HFFc6 (cell line): ENCODE results near the gene KLHL22. TPM values are rescaled to one million over a fixed set of nuclear protein-coding genes. Genes with fewer than 3 reads are reported as not detected.

Source experiments
- DNase-seq: peaks from one replicate; pipeline ENCODE4 v3.0.0-alpha.2; 2018
- H3K27ac Mint-ChIP-seq: 2 replicates; pipeline ENCODE4 v1.8.0; 2020; ENCODE audit warnings: mild to moderate bottlenecking, mixed read lengths
- H3K27me3 Mint-ChIP-seq: 2 replicates; pipeline ENCODE4 v1.8.0; 2021; ENCODE audit warnings: mild to moderate bottlenecking, moderate library complexity, mixed read lengths; ENCODE audit not compliant: insufficient read depth
- H3K36me3 Mint-ChIP-seq: 2 replicates; pipeline ENCODE4 v1.8.0; 2021; ENCODE audit warnings: low read depth, mixed read lengths
- H3K4me1 Mint-ChIP-seq: 2 replicates; pipeline ENCODE4 v1.8.0; 2020; ENCODE audit warnings: low read depth, mixed read lengths
- H3K4me3 Mint-ChIP-seq: 2 replicates; pipeline ENCODE4 v1.8.0; 2020; ENCODE audit warnings: mild to moderate bottlenecking, moderate library complexity, mixed read lengths
- H3K9me3 Mint-ChIP-seq: 2 replicates; pipeline ENCODE4 v1.8.0; 2020; ENCODE audit warnings: mild to moderate bottlenecking, mixed read lengths
- total RNA-seq, 6 experiments: library from RNA; stranded (reverse); fragmentation: NEBNext Ultra II Directional; extraction: Animal tissue kit (Norgen Biotek cat#: 25700); gene quantifications; 2 replicates in 1 of 6; 3 replicates in 5 of 6; pipeline ENCODE4 v1.2.3, GENCODE V29; 2021
- TF ChIP-seq, protein P1 (sequence below): fragments of 200-600 bp; sonication (generic); IDR thresholded peaks from 2 replicates; pipeline ENCODE4 v1.5.0; 2021; ENCODE audit warnings: antibody characterized with exemption, mild to moderate bottlenecking

KLHL22 gene
- total RNA-seq, 6 experiments from 2014 or later = 19.2 to 25.5 (median 21.6) TPM

DNA sequence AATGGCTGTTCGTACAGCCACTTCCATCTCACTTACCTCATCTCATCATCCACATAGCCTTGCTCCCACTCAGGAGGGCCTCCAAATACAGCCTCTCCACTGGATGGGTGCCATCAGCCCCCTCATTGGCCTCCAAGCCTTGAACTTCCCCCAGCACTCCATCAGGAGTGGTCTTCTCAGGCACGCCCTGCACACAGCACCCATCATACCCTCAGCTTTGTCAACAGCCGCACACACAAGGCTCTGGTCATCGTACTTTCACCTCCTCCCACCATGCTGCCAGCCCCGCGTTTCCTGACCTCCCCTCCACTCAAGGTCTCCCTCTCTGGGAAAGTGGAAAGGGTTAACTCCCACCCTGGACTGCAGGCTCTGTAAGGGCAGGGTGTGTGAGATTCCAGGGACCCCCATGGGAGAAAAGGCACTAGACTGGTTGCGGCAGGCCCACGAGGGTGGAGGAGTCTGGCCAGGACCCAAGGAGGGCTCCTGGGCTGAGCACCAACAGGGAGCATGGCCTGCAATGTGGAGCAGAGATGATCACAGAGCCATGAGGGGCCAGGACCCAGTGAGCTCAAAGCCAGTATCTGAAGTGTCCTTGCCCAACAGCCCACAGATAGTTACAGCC, 37.0 kb downstream of the KLHL22 start:
- H3K36me3 Mint-ChIP-seq = peaks cover 7% of the 10 kb centered on the region
- H3K4me1 Mint-ChIP-seq = peaks cover 15% of the 10 kb centered on the region
- H3K4me3 Mint-ChIP-seq = no peak overlapping the region

DNA sequence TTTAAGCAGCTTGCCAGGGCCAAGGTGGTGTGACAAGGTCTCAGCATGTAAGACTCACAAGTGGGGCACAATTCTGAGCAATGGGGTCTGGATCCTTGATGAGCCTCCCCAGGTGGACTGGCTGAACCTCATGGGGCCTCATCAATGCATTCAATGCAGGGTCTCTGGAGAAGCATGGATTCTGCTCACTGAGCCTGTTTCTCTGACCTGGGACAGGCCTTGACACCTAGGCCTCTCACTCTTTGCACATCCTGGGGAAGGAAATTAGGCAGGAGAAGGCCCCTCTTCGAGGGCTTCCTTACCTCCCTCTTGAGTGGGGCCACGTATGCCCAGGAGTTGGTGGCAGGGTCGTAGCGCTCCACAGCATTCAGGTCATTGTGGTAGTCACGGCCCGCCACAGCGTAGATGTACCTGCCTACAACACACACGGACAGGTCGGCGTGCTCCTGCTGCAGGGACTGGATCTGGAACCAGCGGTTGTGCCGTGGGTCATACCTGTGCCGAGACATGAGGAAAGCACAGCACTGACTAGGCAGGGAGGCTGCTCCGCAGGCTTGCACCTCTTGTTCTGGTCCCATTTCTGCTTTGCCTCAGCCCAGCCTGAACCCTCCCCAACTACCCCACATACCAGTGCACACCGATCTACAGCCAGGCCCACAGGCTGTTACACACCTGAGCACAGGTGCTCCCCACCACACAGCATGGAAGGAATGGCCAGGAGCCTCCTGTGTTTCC, 37.9 kb downstream of the KLHL22 start:
- no peak overlapping the region; the same call in 1 of the 2 replicates for H3K27ac Mint-ChIP-seq
- H3K4me1 Mint-ChIP-seq = peaks cover 15% of the 10 kb centered on the region
- H3K36me3 Mint-ChIP-seq = peaks cover 7% of the 10 kb centered on the region
- DNase-seq = no peak
- TF ChIP-seq, protein P1, sequence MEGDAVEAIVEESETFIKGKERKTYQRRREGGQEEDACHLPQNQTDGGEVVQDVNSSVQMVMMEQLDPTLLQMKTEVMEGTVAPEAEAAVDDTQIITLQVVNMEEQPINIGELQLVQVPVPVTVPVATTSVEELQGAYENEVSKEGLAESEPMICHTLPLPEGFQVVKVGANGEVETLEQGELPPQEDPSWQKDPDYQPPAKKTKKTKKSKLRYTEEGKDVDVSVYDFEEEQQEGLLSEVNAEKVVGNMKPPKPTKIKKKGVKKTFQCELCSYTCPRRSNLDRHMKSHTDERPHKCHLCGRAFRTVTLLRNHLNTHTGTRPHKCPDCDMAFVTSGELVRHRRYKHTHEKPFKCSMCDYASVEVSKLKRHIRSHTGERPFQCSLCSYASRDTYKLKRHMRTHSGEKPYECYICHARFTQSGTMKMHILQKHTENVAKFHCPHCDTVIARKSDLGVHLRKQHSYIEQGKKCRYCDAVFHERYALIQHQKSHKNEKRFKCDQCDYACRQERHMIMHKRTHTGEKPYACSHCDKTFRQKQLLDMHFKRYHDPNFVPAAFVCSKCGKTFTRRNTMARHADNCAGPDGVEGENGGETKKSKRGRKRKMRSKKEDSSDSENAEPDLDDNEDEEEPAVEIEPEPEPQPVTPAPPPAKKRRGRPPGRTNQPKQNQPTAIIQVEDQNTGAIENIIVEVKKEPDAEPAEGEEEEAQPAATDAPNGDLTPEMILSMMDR = no peak
- H3K27me3 Mint-ChIP-seq = peaks cover 1% of the 10 kb centered on the region
- H3K4me3 Mint-ChIP-seq = no peak overlapping the region
- H3K9me3 Mint-ChIP-seq = no peaks in the 10 kb centered on the region

More for the DNA sequence above, 37.0 kb downstream of the KLHL22 start:
- Mint-ChIP-seq H3K27ac (no peak overlapping the region; the same call in 1 of the 2 replicates), H3K27me3 (peaks cover 1% of the 10 kb centered on the region), H3K9me3 (no peaks in the 10 kb centered on the region)
- DNase-seq = no peak
- TF ChIP-seq, protein P1 = no peak

DNA sequence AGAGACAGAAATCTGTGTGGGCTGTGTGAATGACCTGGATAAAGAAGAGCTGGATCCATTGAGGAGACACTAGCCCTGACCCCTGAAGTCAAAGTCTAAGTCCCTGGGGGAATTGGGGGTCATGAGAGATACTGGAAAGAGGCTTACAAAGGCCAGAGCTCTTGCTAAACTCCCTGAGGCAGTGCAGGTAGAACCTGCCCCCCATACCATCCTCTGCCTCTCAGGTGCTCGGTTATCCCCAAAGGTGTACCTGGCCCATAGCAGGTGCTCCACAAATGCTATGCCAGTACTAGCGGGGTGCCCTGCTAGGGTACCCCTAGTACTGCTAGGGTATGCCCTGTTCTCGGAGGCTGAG, 38.9 kb downstream of the KLHL22 start:
- no peaks in the 10 kb centered on the region for H3K9me3 Mint-ChIP-seq
- peaks cover 7% of the 10 kb centered on the region for H3K36me3 Mint-ChIP-seq
- H3K4me3 Mint-ChIP-seq = no peak overlapping the region
- peaks cover 15% of the 10 kb centered on the region for H3K4me1 Mint-ChIP-seq
- no peak for DNase-seq
- TF ChIP-seq, protein P1 = no peak
- H3K27ac Mint-ChIP-seq = peak overlapping the region; percentile 56
- H3K27me3 Mint-ChIP-seq = peaks cover 1% of the 10 kb centered on the region

DNA sequence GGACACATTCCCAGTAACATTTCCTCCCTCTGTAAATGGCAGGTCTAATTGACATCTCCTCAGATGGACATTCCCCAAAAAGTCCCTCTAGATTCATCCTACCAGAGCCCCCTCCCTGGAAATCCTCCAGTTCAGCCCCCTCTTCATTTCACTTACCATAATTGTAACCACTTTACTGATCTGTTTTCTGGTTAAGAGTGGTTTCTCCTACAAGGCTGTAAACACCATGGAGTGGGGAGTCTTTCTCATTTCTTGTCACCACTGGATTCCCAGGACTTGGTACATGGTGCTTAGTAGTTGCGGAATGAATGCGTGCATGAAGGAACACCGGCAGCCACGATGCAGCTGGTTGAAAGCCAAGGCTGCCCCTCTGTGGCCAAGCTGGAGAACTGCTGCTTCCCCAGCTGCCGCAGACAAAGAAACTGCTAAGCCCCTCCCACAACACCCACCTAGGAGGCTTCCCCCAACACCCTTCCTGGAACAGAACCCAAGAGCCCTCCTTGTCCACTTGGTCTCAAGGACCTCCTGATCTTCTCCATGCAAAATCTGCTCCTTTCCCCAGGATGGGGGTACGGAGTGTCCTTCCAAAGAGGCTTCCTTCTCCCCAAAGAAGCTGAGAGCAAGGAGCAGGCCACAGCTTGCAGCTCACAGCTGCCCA, 39.4 kb downstream of the KLHL22 start:
- DNase-seq = peak; percentile 70
- peaks cover 11% of the 10 kb centered on the region for H3K36me3 Mint-ChIP-seq
- peak overlapping the region; percentile 56 for H3K27ac Mint-ChIP-seq
- H3K4me1 Mint-ChIP-seq = peaks cover 15% of the 10 kb centered on the region
- peaks cover 1% of the 10 kb centered on the region for H3K27me3 Mint-ChIP-seq
- H3K4me3 Mint-ChIP-seq = no peak overlapping the region
- TF ChIP-seq, protein P1 = peak; percentile 90
- no peaks in the 10 kb centered on the region for H3K9me3 Mint-ChIP-seq

DNA sequence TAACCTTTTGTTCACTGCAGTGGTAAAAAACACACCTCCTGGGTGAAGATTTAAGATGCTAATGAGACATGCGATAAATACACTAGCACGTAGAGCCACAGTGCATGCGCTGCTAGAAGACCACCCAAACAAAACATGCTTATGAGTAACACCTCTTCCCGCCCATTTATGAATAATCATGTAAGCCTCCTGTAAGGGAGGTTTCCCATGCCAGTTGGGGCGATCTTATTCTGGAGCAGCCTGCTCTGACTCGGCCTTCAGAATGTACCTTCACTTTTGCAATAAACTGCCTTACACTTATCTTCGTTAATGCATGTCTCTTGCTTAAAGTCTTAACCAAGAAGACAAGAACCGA, 39.9 kb downstream of the KLHL22 start:
- no peak overlapping the region for H3K27ac Mint-ChIP-seq
- peaks cover 1% of the 10 kb centered on the region for H3K27me3 Mint-ChIP-seq
- DNase-seq = no peak
- no peaks in the 10 kb centered on the region for H3K9me3 Mint-ChIP-seq
- peaks cover 17% of the 10 kb centered on the region for H3K36me3 Mint-ChIP-seq
- H3K4me3 Mint-ChIP-seq = no peak overlapping the region
- peaks cover 15% of the 10 kb centered on the region for H3K4me1 Mint-ChIP-seq
- TF ChIP-seq, protein P1 = no peak
